Fibroblast of lung (primary cell): ENCODE measurements around the gene VSTM2B. TPM values are rescaled to one million over a fixed set of nuclear protein-coding genes. Genes with fewer than 3 reads are reported as not detected.

Experiments used
- DNase-seq, 2 donors: peaks; one replicate each; pipeline versions ENCODE4 v3.0.0 to v3.0.0-alpha.2; 2010; ENCODE audit warnings: low read depth in 2 of 2
- H2AFZ ChIP-seq: 2 replicates; pipeline ENCODE4 v1.5.1; 2012; ENCODE audit warnings: low read length, control low read depth, inconsistent platforms
- H3K27ac ChIP-seq: 2 replicates; pipeline ENCODE4 v1.5.1; 2011; ENCODE audit warnings: low read length, control low read depth; ENCODE audit not compliant: insufficient read depth
- H3K27me3 ChIP-seq: 2 replicates; pipeline ENCODE4 v1.5.1; 2011; ENCODE audit warnings: mild to moderate bottlenecking, low read length; ENCODE audit not compliant: control insufficient read depth, insufficient read depth
- H3K36me3 ChIP-seq: 2 replicates; pipeline ENCODE4 v1.5.1; 2011; ENCODE audit warnings: low read length; ENCODE audit not compliant: control insufficient read depth, insufficient read depth
- H3K4me1 ChIP-seq: 2 replicates; pipeline ENCODE4 v1.5.1; 2011; ENCODE audit warnings: low read length; ENCODE audit not compliant: control insufficient read depth, insufficient read depth; ENCODE audit errors: extremely low read depth
- H3K4me2 ChIP-seq: 2 replicates; pipeline ENCODE4 v1.5.1; 2011; ENCODE audit warnings: low read length, control low read depth; ENCODE audit not compliant: insufficient read depth; ENCODE audit errors: extremely low read depth
- H3K4me3 ChIP-seq, 4 experiments: fragments of 200-600 bp in 1 of 4; sonication (generic) in 1 of 4; replicated peaks in 1 of 4; 2 replicates each; pipeline ENCODE4 v1.5.1; 2011 to 2016; ENCODE audit warnings: low read length in 4 of 4, low read depth in 3 of 4, mild to moderate bottlenecking in 3 of 4, control low read depth in 2 of 4, inconsistent platforms in 1 of 4, mixed read lengths in 1 of 4; ENCODE audit not compliant: insufficient read depth in 1 of 4; ENCODE audit errors: control extremely low read depth in 1 of 4
- H3K79me2 ChIP-seq: 2 replicates; pipeline ENCODE4 v1.5.1; 2012; ENCODE audit warnings: mild to moderate bottlenecking, low read length, inconsistent platforms; ENCODE audit not compliant: control insufficient read depth, insufficient read depth
- H3K9ac ChIP-seq: 2 replicates; pipeline ENCODE4 v1.5.1; 2011; ENCODE audit warnings: mild to moderate bottlenecking, low read length, control low read depth; ENCODE audit not compliant: insufficient read depth
- H3K9me3 ChIP-seq: 2 replicates; pipeline ENCODE4 v1.5.1; 2012; ENCODE audit warnings: low read depth, low read length; ENCODE audit not compliant: control insufficient read depth, insufficient read depth
- H4K20me1 ChIP-seq: 2 replicates; pipeline ENCODE4 v1.5.1; 2011; ENCODE audit warnings: low read length; ENCODE audit not compliant: control insufficient read depth, insufficient read depth; ENCODE audit errors: extremely low read depth
- EZH2 ChIP-seq: IDR thresholded peaks from 2 replicates; pipeline ENCODE4 v1.5.1; 2012; ENCODE audit warnings: low read length, control low read depth, mild to moderate bottlenecking; ENCODE audit errors: missing control alignments
- polyA plus RNA-seq, 2 donors: library from polyadenylated mRNA; depleted of rRNA in 1 of 2; stranded (reverse) in 1 of 2; unstranded in 1 of 2; fragments of >200 nt; gene quantifications; 2 replicates each; pipeline ENCODE4 v1.2.1, GENCODE V29; 2011 to 2012; ENCODE audit warnings: missing spikeins in 1 of 2
- total RNA-seq: library from RNA; depleted of rRNA; stranded (reverse); fragments of >200 nt; gene quantifications from 2 replicates; pipeline ENCODE4 v1.2.1, GENCODE V29; 2014
- TF ChIP-seq, protein P1 (sequence below), 2 donors: IDR thresholded peaks in 1 of 2; conservative IDR thresholded peaks in 1 of 2; 1 replicate in 1 of 2; 2 replicates in 1 of 2; pipeline ENCODE4 v1.5.1; 2011 to 2012; ENCODE audit warnings: low read length in 2 of 2, control low read depth in 1 of 2, inconsistent platforms in 1 of 2, low read depth in 1 of 2, mild to moderate bottlenecking in 1 of 2

VSTM2B gene
- total and polyA plus RNA-seq, 2 donors (not counting 1 experiment from before 2014, with no cell fraction given): not detected

DNA sequence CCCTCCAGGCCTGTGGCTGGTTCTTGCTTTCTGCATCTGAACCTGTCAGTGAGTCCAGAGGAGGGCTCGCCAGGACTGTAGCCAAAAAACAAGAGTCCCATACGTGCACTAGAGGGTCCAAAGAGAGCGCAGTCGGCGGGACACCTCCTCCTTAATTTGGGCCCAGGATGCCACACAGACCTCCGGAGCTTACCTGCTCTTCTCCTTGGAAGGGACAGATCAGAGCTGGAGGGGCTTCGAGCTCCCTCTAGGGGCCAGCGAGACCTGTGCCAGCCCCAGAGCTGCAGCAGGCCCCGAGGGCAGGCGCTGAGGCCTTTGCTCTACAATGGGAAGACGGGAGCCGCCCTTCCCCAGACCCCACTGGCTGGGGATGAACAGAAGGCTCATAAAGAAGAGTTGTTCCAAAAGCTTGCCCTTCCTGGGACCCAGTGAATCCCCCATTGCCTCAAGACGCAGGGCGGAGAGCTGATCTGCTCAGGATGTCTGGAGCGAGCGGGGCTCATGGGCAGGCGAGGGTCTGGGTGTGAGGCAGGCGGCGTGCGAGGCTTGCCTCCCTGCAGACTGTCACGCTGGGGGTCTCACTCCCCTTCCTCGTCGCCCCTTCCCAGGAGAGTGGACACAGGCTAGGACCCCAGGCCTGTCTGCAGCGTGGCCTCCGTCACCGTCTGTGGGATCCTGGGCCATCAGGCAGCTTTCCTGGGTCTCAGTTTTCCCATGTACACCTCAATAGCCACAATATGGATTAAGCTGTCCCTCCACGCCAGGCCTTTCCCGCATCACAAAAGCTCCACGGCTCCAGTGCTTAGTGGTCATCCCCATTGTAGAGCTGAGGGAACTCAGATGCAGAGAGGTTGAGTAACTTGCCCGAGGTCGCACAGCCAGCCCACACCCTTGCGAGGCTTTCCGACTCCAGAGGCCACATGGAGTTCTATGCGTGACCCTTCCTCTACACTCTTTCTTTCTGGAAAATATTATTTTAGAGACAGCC, 46.9 kb upstream of the VSTM2B start:
- Histone ChIP-seq H3K9ac (no peak overlapping the region), H3K27me3 (no peaks in the 10 kb centered on the region), H3K79me2 (no peaks in the 10 kb centered on the region), H3K4me1 (no peaks in the 10 kb centered on the region), H2AFZ (no peak overlapping the region), H3K27ac (no peak overlapping the region), H3K36me3 (no peaks in the 10 kb centered on the region), H4K20me1 (no peaks in the 10 kb centered on the region), H3K4me2 (no peak overlapping the region), H3K4me3 (no peak overlapping the region), H3K9me3 (no peaks in the 10 kb centered on the region)
- TF ChIP-seq EZH2: no peak
- TF ChIP-seq, protein P1, sequence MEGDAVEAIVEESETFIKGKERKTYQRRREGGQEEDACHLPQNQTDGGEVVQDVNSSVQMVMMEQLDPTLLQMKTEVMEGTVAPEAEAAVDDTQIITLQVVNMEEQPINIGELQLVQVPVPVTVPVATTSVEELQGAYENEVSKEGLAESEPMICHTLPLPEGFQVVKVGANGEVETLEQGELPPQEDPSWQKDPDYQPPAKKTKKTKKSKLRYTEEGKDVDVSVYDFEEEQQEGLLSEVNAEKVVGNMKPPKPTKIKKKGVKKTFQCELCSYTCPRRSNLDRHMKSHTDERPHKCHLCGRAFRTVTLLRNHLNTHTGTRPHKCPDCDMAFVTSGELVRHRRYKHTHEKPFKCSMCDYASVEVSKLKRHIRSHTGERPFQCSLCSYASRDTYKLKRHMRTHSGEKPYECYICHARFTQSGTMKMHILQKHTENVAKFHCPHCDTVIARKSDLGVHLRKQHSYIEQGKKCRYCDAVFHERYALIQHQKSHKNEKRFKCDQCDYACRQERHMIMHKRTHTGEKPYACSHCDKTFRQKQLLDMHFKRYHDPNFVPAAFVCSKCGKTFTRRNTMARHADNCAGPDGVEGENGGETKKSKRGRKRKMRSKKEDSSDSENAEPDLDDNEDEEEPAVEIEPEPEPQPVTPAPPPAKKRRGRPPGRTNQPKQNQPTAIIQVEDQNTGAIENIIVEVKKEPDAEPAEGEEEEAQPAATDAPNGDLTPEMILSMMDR (conservative IDR thresholded peaks at IDR 0.05 in 1 of 2, IDR thresholded peaks at IDR 0.05 in 1 of 2; ENCODE audit: low read depth in 1 of 2, low read length in 2 of 2): no peak
- DNase-seq: no peak

DNA sequence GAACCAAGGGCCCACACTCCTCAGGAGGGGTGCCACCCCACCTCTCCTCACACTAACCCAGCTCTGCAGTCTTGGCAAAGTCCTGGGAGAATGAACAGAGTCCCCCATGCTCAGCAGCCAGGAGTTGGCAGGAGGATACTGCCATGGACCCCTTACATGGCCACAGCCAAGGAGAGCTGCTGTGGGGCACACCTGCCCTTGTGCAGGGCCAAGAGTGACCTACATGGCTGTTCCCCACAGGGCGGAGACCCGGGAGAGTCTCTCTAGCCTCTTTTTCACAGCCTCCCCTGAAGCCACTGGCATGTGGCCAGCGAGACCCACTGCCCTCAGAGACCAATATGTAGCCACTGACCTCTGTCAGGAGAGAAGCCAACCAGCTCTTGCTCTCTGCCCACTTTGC, 45.9 kb upstream of the VSTM2B start:
- TF ChIP-seq EZH2: no peak
- TF ChIP-seq, protein P1 (conservative IDR thresholded peaks at IDR 0.05 in 1 of 2, IDR thresholded peaks at IDR 0.05 in 1 of 2; ENCODE audit: low read depth in 1 of 2, low read length in 2 of 2): no peak
- Histone ChIP-seq H3K27ac (no peak overlapping the region), H2AFZ (no peak overlapping the region), H3K36me3 (no peaks in the 10 kb centered on the region), H3K4me2 (no peak overlapping the region), H3K4me3 (no peak overlapping the region), H3K79me2 (no peaks in the 10 kb centered on the region), H3K9ac (no peak overlapping the region), H3K27me3 (no peaks in the 10 kb centered on the region), H3K4me1 (no peaks in the 10 kb centered on the region), H4K20me1 (no peaks in the 10 kb centered on the region), H3K9me3 (no peaks in the 10 kb centered on the region)
- no peak for DNase-seq

DNA sequence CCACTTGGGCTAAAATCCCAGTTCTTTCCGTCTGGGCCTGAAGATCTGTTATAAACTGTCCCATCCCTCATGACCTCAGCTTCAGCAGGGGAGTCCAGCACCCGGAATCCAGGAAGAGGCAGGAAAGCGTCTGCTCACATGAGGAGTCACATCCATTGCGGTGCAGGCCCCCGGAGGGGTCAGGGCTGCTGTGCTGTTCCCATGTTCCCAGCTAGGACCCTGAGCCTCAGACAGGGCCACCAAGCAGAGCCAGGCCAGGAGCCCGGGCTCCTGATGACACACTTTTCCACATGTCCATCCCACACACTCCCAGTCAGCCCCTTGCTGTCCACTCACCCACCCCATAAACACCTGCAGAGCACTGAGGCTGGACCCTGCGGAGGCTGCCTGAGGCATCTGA, 45.3 kb upstream of the VSTM2B start:
- Histone ChIP-seq H3K27me3 (no peaks in the 10 kb centered on the region), H3K79me2 (no peaks in the 10 kb centered on the region), H3K9ac (no peak overlapping the region), H3K9me3 (no peaks in the 10 kb centered on the region), H3K4me3 (no peak overlapping the region), H3K27ac (no peak overlapping the region), H2AFZ (no peak overlapping the region), H3K4me1 (no peaks in the 10 kb centered on the region), H3K36me3 (no peaks in the 10 kb centered on the region), H4K20me1 (no peaks in the 10 kb centered on the region), H3K4me2 (no peak overlapping the region)
- DNase-seq: no peak
- TF ChIP-seq, protein P1 (conservative IDR thresholded peaks at IDR 0.05 in 1 of 2, IDR thresholded peaks at IDR 0.05 in 1 of 2; ENCODE audit: low read depth in 1 of 2, low read length in 2 of 2): no peak
- TF ChIP-seq EZH2: no peak
